ENCODE results near the gene AUH.

AUH gene

DNA sequence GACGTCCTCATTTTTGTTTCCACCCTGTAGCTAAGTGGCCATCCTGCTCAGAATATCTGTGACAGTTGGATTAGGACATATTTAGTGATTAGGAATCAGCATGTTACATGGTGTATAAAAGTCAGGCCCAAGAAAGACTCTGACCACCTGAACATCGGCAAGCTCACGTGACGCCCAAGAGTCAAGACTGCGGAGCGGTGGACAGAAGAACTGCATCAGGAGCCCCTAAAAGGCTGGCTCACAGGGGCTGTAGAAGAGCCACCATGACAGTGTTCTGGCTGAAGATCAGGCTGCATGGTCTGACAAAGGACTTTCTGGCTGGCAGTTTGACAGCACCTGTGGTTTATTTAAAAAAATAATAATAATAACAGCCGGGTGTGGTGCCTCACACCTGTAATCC lies 185.3 kb downstream of the AUH start:
- in situ Hi-C loops (cut with MboI; ENCODE audit: low sequenced_read_pairs): no loop called here

DNA sequence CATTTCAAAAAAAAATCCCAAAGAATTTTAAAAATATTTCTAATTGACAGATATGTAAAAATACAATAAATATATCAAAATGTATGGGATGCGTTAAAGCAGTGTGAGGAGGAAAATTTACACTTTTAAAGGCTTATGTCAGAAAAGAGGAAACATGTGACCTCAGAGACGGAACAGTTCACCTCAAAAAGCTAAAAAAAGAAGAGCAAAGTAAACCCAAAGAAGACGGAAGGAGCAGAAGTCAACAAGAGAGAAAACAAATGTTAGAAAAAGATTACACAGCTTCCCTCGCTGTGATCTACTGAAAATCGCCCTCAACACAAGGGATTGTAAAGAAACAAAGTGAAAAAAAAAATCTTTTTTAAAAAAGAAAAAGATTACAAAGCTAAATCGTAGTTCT lies 186.9 kb downstream of the AUH start:
- in situ Hi-C loops (cut with MboI; ENCODE audit: low sequenced_read_pairs): no loop called here

DNA sequence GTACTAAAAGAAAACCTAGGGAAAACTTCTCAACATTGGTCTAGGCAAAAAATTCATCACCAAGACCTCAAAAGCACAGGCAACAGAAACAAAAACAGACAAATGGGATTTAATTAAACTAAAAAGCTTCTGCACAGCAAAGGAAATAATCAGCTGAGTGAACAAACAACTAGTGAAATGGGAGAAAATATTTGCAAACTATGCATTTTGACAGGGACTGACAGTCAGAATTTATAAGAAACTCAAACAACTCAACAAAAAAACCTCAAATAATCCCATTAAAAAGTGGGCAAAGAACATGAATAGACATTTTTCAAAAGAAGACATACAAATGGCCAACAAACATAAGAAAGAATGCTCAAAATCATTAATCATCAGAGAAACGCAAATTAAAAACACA lies 189.4 kb downstream of the AUH start:
- in situ Hi-C loops (cut with MboI; ENCODE audit: low sequenced_read_pairs): no loop called here

DNA sequence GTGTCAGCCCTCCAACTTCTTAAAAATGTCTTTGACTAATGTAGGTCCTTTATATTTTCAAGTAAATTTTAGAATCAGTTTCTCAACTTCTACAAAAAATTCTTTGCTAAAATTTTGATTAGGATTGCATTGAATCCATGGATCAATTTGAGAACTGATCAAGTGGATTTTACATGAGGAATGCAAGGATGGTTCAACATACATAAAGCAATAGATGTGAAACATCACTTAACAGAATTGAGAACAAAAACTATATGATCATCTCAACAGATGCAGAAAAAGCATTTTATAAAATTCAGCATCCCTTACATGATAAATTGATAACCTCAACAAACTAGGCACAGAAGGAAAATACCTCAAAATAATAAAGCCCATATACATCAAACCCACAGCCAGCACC lies 190.8 kb downstream of the AUH start:
- in situ Hi-C loops (cut with MboI; ENCODE audit: low sequenced_read_pairs): no loop called here

DNA sequence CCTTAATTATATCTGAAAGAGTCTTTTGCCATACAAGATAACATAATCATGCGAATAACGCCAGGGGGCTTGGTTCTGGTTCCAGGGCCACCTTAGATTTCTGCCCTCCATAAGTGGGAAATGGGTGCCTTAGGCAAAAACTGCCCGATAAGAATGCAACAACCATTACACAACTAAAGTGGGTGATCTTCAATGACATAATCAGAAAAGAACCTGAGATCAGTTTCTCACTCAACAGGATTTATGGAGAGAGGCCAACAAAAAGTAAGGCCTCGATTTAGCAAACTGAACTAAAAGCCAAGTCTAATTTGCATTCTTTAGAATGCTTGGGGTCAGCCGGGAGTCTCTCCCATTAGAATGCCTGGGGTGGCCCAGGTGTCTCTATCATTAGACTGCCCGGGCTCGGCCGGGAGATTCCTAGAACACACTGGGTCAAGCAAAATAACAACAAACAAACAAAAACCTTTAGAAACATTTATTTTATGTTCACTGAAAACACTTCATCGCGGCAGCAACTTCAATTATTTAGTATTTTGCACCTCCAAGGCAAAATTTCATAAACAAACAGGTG lies 194.8 kb downstream of the AUH start:
- in situ Hi-C loops (cut with MboI; ENCODE audit: low sequenced_read_pairs): no loop called here

DNA sequence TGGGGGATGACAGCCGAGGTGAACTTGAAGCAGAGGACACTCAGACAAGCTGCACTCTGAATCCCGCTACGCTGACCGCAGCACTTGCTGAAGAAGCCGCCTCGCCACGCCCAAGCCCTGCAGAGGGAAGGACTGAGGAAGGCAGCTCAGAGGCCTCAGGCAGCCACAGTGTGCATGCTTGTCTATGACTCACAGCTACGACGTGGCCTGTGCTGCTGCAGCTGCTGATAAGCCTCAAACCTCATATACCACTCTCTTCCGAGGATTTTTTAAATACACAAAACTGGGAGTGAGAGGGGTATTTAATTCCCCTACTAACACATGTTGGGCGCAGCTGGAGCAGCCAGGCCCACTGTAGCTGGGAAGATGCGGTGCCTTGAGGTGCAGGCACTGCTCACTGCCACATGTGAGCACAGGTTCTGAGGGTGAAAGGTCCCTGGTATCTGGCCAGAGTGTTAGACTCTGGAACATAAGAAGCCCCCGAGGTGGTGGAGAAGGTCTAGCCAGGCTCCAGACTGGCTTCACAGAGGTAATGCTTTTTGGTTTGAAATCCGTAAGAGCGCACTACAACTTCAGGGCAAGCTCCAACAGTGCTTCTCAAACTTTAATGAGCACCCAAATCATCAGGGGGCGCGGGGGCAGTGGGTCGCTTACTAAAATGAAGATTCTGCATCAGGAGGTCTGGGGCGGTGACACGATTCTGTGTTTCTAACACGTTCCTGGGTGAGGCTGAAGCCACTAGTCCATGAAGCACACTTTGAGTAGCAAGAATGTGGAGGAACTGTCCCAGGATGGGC lies 196.8 kb downstream of the AUH start:
- in situ Hi-C loops (cut with MboI; ENCODE audit: low sequenced_read_pairs): no loop called here

Data from hTERT RPE-1 (cell line).